Endodermal cell (in vitro differentiated cells): ENCODE data around the gene NTRK3. TPM values are rescaled to one million over a fixed set of nuclear protein-coding genes. Genes with fewer than 3 reads are reported as not detected.

ENCODE experiments used
- DNase-seq: peaks from one replicate; pipeline ENCODE4 v3.0.0-alpha.2; 2017
- H3K27ac ChIP-seq: 2 replicates; pipeline ENCODE4 v1.5.1; 2013; ENCODE audit warnings: mild to moderate bottlenecking, low read depth, low read length, moderate library complexity
- H3K27me3 ChIP-seq: 2 replicates; pipeline ENCODE4 v1.6.1; 2013; ENCODE audit warnings: mild to moderate bottlenecking, low read length, moderate library complexity; ENCODE audit not compliant: insufficient read depth, control insufficient read depth, poor library complexity, severe bottlenecking
- H3K36me3 ChIP-seq: 2 replicates; pipeline ENCODE4 v1.7.0; 2013; ENCODE audit warnings: mild to moderate bottlenecking, low read length, moderate library complexity; ENCODE audit not compliant: control insufficient read depth, insufficient read depth
- H3K4me1 ChIP-seq: one replicate; pipeline ENCODE4 v1.7.0; 2013; ENCODE audit warnings: low read length; ENCODE audit not compliant: control insufficient read depth, insufficient read depth
- H3K4me3 ChIP-seq: 2 replicates; pipeline ENCODE4 v1.5.1; 2013; ENCODE audit warnings: mild to moderate bottlenecking, low read length, moderate library complexity
- H3K9ac ChIP-seq: 2 replicates; pipeline ENCODE4 v1.6.1; 2013; ENCODE audit warnings: mild to moderate bottlenecking, low read length, moderate library complexity; ENCODE audit not compliant: poor library complexity, severe bottlenecking; ENCODE audit errors: extremely low read depth
- H3K9me3 ChIP-seq: 2 replicates; pipeline ENCODE4 v1.6.1; 2013; ENCODE audit warnings: mild to moderate bottlenecking, low read length, moderate library complexity; ENCODE audit not compliant: control insufficient read depth
- H3K27ac Mint-ChIP-seq: 2 replicates; pipeline ENCODE4 v1.8.0; 2020; ENCODE audit warnings: mixed read lengths
- H3K27me3 Mint-ChIP-seq: 2 replicates; pipeline ENCODE4 v1.8.0; 2021; ENCODE audit warnings: mild to moderate bottlenecking, mixed read lengths; ENCODE audit not compliant: insufficient read depth
- H3K36me3 Mint-ChIP-seq: 2 replicates; pipeline ENCODE4 v1.8.0; 2020; ENCODE audit warnings: low read depth, mixed read lengths
- H3K4me1 Mint-ChIP-seq: 2 replicates; pipeline ENCODE4 v1.8.0; 2020; ENCODE audit warnings: mixed read lengths
- H3K4me3 Mint-ChIP-seq: 2 replicates; pipeline ENCODE4 v1.8.0; 2020; ENCODE audit warnings: mild to moderate bottlenecking, moderate library complexity, mixed read lengths
- H3K9me3 Mint-ChIP-seq: 2 replicates; pipeline ENCODE4 v1.8.0; 2020; ENCODE audit warnings: mild to moderate bottlenecking, mixed read lengths
- CTCF ChIP-seq: fragments of 200-600 bp; sonication (generic); conservative IDR thresholded peaks from 2 replicates; pipeline ENCODE4 v1.5.0; 2021; ENCODE audit warnings: antibody characterized with exemption, mild to moderate bottlenecking
- WGBS, 2 experiments: methylation state at CpG; one replicate each; pipeline versions ENCODE4 v1.1.5 to v1.1.7; 2013; ENCODE audit warnings: missing lambda C conversion rate in 2 of 2, mixed read lengths in 1 of 2; ENCODE audit not compliant: insufficient coverage in 1 of 2, insufficient read length in 1 of 2; 5-methylcytosine and 5-hydroxymethylcytosine counted together
- total RNA-seq, 2 donors: library from RNA; stranded (reverse); fragmentation: NEBNext Ultra II Directional in 1 of 2; extraction: Animal tissue kit (Norgen Biotek cat#: 25700) in 1 of 2; gene quantifications; 2 replicates in 1 of 2; 3 replicates in 1 of 2; pipeline ENCODE4 v1.2.1, GENCODE V29; 2021

NTRK3 gene
- total RNA-seq, 2 donors from 2014 or later, result 0.11 to 0.86 TPM

GRCh38 chr15:88231909-88232644 is 24.5 kb downstream of the NTRK3 start:
- Mint-ChIP-seq H3K4me1 (no peaks in the 10 kb centered on the region), H3K4me3 (no peak overlapping the region), H3K27ac (no peak overlapping the region), H3K27me3 (peaks cover 20% of the 10 kb centered on the region), H3K9me3 (peaks cover 4% of the 10 kb centered on the region), H3K36me3 (no peaks in the 10 kb centered on the region)
- no peaks in the 10 kb centered on the region for H3K4me1 ChIP-seq
- no peak overlapping the region for H3K27ac ChIP-seq
- no peak overlapping the region for H3K9ac ChIP-seq
- H3K27me3 ChIP-seq, result no peaks in the 10 kb centered on the region
- WGBS, 2 experiments, result 91 to 100% methylated on average over 2 to 6 of the region's 6 CpGs
- no peak overlapping the region for H3K4me3 ChIP-seq
- no peaks in the 10 kb centered on the region for H3K9me3 ChIP-seq
- DNase-seq, result no peak
- no peaks in the 10 kb centered on the region for H3K36me3 ChIP-seq
- TF ChIP-seq CTCF, result no peak

- H3K9me3 Mint-ChIP-seq, result peaks cover 4% of the 10 kb centered on the region
- no peaks in the 10 kb centered on the region for H3K36me3 ChIP-seq
- peaks cover 23% of the 10 kb centered on the region for H3K27me3 Mint-ChIP-seq
- H3K9ac ChIP-seq, result no peak overlapping the region
- no peaks in the 10 kb centered on the region for H3K9me3 ChIP-seq
- H3K4me1 Mint-ChIP-seq, result no peaks in the 10 kb centered on the region
- H3K4me1 ChIP-seq, result no peaks in the 10 kb centered on the region
- 80 to 100% methylated on average over 1 to 2 of the region's 2 CpGs for WGBS, 2 experiments
- H3K4me3 Mint-ChIP-seq, result no peak overlapping the region
- H3K4me3 ChIP-seq, result no peak overlapping the region
- no peak for TF ChIP-seq CTCF
- no peak overlapping the region for H3K27ac ChIP-seq
- H3K36me3 Mint-ChIP-seq, result no peaks in the 10 kb centered on the region
- H3K27me3 ChIP-seq, result no peaks in the 10 kb centered on the region
- H3K27ac Mint-ChIP-seq, result no peak overlapping the region
- DNase-seq, result no peak
These were observed 25.7 kb downstream of the NTRK3 start for GRCh38 chr15:88230823-88231222.

- Mint-ChIP-seq H3K27me3 (peaks cover 25% of the 10 kb centered on the region), H3K36me3 (no peaks in the 10 kb centered on the region), H3K9me3 (peaks cover 4% of the 10 kb centered on the region), H3K4me3 (no peak overlapping the region), H3K27ac (no peak overlapping the region), H3K4me1 (no peaks in the 10 kb centered on the region)
- no peak overlapping the region for H3K27ac ChIP-seq
- no peak for DNase-seq
- no peak overlapping the region for H3K9ac ChIP-seq
- H3K4me3 ChIP-seq, result no peak overlapping the region
- WGBS, 2 experiments, result 57 to 93% methylated on average over 1 to 5 of the region's 5 CpGs
- peaks cover 5% of the 10 kb centered on the region for H3K27me3 ChIP-seq
- TF ChIP-seq CTCF, result no peak
- H3K36me3 ChIP-seq, result no peaks in the 10 kb centered on the region
- H3K9me3 ChIP-seq, result no peaks in the 10 kb centered on the region
- no peaks in the 10 kb centered on the region for H3K4me1 ChIP-seq
These were observed 31.1 kb downstream of the NTRK3 start for GRCh38 chr15:88225461-88225860.
